Lower lobe of right lung (tissue), 2 donors: ENCODE measurements around the gene DZIP1. TPM values are rescaled to one million over a fixed set of nuclear protein-coding genes. Genes with fewer than 3 reads are reported as not detected.

ENCODE experiments used
- ATAC-seq, 2 donors: fragments of 200-7000 bp; cut with Tn5 transposase; one replicate each; pipeline ENCODE4 v1.9.1; 2020 to 2022; ENCODE audit warnings: mild to moderate bottlenecking in 2 of 2, moderate library complexity in 2 of 2
- DNase-seq: peaks from one replicate; pipeline ENCODE4 v3.0.0-alpha.2; 2020
- H3K27ac ChIP-seq: fragments of 200-600 bp; one replicate; pipeline ENCODE4 v1.8.0; 2022
- H3K27me3 ChIP-seq: fragments of 200-600 bp; one replicate; pipeline ENCODE4 v1.8.0; 2022; ENCODE audit warnings: low read depth
- H3K36me3 ChIP-seq: fragments of 200-600 bp; one replicate; pipeline ENCODE4 v1.8.0; 2022; ENCODE audit warnings: mild to moderate bottlenecking
- H3K4me1 ChIP-seq: fragments of 200-600 bp; one replicate; pipeline ENCODE4 v1.8.0; 2022
- H3K4me3 ChIP-seq: fragments of 200-600 bp; one replicate; pipeline ENCODE4 v1.8.0; 2022; ENCODE audit warnings: mild to moderate bottlenecking
- H3K9me3 ChIP-seq: fragments of 200-600 bp; one replicate; pipeline ENCODE4 v1.8.0; 2022
- intact Hi-C: fragments of 100-400 bp; cut with DNase I; formaldehyde crosslinking; loops from one replicate; pipeline ENCODE4 v1.11.0; 2022
- total RNA-seq: library from RNA; stranded (reverse); fragmentation: NEBNext Ultra II Directional; extraction: Animal tissue kit (Norgen Biotek cat#: 25700); gene quantifications from one replicate; pipeline ENCODE4 v1.2.1, GENCODE V29; 2021
- TF ChIP-seq, protein P1 (sequence below): fragments of 200-600 bp; IDR thresholded peaks from one replicate; pipeline ENCODE4 v1.8.0; 2022; ENCODE audit warnings: antibody characterized with exemption, mild to moderate bottlenecking
- donor health status: DM: no; HTN: yes; CAD: no; lungs with severe emphysema.

DZIP1 gene
- total RNA-seq, 1 donor from 2014 or later = 9.0 TPM

DNA sequence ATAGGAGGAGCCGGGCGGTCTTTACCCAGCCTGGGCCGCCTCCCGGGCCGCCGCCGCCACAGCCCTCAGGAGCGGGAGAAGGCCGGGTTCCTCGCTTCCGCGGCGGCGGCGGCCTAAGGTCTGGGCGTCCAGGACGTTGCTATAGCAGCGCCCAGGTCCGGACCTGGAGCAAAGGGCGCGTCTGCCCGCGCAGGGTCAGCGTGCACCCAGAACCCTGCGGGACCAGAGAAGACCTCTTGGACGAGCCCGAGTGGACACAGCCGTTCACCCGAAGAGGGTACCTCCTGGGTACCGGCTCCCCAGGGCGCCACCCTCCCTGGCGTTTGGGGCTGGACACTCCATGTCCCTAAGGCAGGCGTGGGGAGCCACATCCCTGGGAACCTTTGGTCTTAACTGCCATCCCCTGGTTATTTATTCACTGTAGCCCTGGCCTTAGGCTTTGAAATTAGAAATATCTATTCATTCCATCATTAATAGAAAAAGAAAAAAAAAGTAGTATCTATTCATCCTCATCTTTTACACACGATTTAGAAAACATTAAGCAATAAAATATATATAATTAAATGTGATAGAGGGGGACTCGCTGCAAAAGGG is 2.4 kb downstream of the DZIP1 start:
- H3K27me3 ChIP-seq = peaks cover 44% of the 10 kb centered on the region
- TF ChIP-seq, protein P1, sequence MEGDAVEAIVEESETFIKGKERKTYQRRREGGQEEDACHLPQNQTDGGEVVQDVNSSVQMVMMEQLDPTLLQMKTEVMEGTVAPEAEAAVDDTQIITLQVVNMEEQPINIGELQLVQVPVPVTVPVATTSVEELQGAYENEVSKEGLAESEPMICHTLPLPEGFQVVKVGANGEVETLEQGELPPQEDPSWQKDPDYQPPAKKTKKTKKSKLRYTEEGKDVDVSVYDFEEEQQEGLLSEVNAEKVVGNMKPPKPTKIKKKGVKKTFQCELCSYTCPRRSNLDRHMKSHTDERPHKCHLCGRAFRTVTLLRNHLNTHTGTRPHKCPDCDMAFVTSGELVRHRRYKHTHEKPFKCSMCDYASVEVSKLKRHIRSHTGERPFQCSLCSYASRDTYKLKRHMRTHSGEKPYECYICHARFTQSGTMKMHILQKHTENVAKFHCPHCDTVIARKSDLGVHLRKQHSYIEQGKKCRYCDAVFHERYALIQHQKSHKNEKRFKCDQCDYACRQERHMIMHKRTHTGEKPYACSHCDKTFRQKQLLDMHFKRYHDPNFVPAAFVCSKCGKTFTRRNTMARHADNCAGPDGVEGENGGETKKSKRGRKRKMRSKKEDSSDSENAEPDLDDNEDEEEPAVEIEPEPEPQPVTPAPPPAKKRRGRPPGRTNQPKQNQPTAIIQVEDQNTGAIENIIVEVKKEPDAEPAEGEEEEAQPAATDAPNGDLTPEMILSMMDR = no peak
- H3K9me3 ChIP-seq = no peaks in the 10 kb centered on the region
- H3K27ac ChIP-seq = no peak overlapping the region
- intact Hi-C loops = no loop called here
- no peaks in the 10 kb centered on the region for H3K36me3 ChIP-seq
- peak overlapping the region; percentile 43 for H3K4me3 ChIP-seq
- H3K4me1 ChIP-seq = peaks cover 28% of the 10 kb centered on the region
- DNase-seq (peak; percentile 54), ATAC-seq (peak; percentile 81)

DNA sequence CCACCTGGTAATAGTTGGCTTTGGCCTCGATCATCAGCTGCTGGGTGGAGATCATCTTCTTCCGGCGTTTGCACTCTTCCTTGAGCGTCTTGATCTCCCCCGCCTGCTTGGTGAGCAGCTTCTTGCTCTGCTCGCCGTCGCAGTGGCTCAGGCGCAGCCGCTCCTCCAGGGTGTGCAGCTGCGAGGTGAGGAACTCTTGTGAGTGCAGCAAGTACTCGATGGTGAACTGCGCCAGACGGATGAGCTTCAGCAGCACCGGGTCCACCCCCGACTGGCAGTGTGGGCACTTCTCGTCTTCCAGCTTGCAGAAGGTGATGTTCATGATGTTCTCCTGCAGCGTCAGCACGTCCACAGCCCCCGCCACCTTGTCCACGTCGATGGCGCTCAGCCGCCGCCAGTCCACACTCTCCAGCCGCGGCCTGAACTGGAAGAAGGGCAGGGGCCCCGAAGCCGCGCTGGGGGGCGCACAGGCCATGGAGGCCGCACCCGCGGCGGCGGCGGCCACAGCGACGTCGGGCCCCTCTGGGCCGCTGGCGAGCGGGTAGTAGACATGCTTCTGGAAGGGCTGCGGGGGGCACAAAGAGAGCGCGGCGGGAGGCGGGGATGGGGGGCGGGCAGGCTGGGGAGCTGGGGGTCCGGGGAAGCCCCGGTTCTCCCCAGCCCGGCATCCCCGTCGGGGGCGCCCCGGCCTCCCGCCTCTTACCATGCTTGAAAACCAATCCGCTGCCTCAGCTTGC is 3.0 kb downstream of the DZIP1 start:
- peaks cover 44% of the 10 kb centered on the region for H3K27me3 ChIP-seq

DNA sequence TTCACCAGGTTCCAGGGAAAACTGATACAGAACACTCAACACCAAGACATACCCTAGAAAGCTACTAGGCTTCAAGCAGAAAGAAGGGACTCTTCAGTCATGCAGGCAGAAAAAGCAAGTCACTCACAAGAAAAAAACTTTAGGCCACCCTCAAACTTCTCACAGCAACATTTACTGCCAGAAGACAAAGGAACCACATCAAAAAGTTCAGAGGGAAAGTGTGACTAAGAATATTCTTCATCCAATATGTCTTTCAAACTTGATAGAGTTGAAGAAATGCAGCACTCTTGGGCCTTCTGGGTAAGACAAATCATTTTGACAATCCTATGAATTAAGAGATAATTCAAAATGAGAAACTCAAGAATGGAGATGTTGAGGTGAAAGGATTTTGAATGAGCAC is 7.7 kb downstream of the DZIP1 start:
- H3K9me3 ChIP-seq = no peaks in the 10 kb centered on the region
- no peaks in the 10 kb centered on the region for H3K36me3 ChIP-seq
- peaks cover 14% of the 10 kb centered on the region for H3K27me3 ChIP-seq
- H3K4me3 ChIP-seq = no peak overlapping the region
- H3K27ac ChIP-seq = no peak overlapping the region
- TF ChIP-seq, protein P1 = no peak
- ATAC-seq (no peak), DNase-seq (no peak)
- intact Hi-C loops = no loop called here
- H3K4me1 ChIP-seq = peaks cover 8% of the 10 kb centered on the region

More for the DNA sequence above, 3.0 kb downstream of the DZIP1 start:
- H3K36me3 ChIP-seq = no peaks in the 10 kb centered on the region
- ATAC-seq (peak; percentile 19 to 20), DNase-seq (no peak)
- H3K4me3 ChIP-seq = peak overlapping the region; percentile 43
- H3K27ac ChIP-seq = no peak overlapping the region
- peaks cover 28% of the 10 kb centered on the region for H3K4me1 ChIP-seq
- H3K9me3 ChIP-seq = no peaks in the 10 kb centered on the region
- intact Hi-C loops = no loop called here
- TF ChIP-seq, protein P1 = no peak

DNA sequence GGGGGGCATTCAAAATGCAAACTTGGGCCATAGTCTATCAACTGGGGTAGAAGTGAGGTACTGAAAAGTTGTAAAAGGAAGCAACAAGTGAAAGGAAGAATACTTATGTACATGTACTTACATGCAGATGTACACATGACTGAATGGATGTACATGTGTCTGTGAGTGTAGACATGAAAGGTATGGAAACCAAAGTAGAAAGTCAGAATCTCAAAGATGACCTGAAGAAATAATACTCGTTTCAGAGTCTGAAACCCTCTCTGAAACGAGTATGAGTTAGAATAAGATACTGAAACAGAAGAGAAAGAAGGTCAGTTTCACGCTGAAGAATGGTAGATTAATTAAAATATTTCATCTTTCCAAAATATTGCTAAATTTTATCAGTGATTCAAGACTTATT is 13.9 kb downstream of the DZIP1 start:
- peaks cover 8% of the 10 kb centered on the region for H3K36me3 ChIP-seq
- ATAC-seq = no peak
- H3K4me1 ChIP-seq = no peaks in the 10 kb centered on the region

DNA sequence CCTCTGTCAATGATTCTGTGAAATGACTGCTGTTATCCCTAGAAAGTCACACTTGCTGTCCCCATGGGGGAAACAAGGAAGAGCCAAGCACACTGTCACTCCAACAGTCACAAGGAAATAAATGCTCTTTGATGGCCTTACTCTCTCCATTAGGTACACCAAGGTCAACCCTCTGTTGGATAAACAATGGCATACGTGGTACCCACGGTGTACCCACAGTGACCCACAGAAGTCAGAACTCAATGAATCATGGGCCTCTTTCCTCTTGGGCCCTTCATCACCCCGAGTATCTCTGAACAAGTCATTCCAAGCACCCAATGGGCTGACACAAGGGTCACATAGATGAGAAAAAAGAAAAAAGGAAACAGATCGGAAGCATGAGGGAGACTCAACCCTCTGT is 15.4 kb downstream of the DZIP1 start:
- Histone ChIP-seq H3K27ac (no peak overlapping the region), H3K27me3 (no peaks in the 10 kb centered on the region), H3K4me1 (no peaks in the 10 kb centered on the region), H3K9me3 (peaks cover 3% of the 10 kb centered on the region), H3K36me3 (peaks cover 8% of the 10 kb centered on the region), H3K4me3 (no peak overlapping the region)
- TF ChIP-seq, protein P1 = no peak
- DNase-seq (no peak), ATAC-seq (no peak)
- intact Hi-C loops = loop anchor here (10.0 kb wide), 1 partner anchor 206 kb away; no protein-coding TSS in a partner anchor

More for the DNA sequence above, 13.9 kb downstream of the DZIP1 start:
- no peaks in the 10 kb centered on the region for H3K27me3 ChIP-seq
- no peak for DNase-seq
- H3K9me3 ChIP-seq = peaks cover 3% of the 10 kb centered on the region
- H3K4me3 ChIP-seq = no peak overlapping the region
- TF ChIP-seq, protein P1 = no peak
- intact Hi-C loops = no loop called here
- no peak overlapping the region for H3K27ac ChIP-seq
